H1 (cell line): ENCODE results near the gene AGFG2. TPM values are rescaled to one million over a fixed set of nuclear protein-coding genes. Genes with fewer than 3 reads are reported as not detected.

ENCODE experiments used
- CTCF ChIA-PET: fragments of 300-600 bp; sonication (Branson Sonifier 250); formaldehyde crosslinking; loops from one replicate; lab custom pipeline; 2021; ENCODE audit not compliant: partially characterized antibody; lab: Charles Lee
- POLR2A ChIA-PET: fragments of 300-600 bp; sonication (Branson Sonifier 250); formaldehyde crosslinking; loops from one replicate; lab custom pipeline; 2021; ENCODE audit warnings: inconsistent platforms; ENCODE audit not compliant: partially characterized antibody; lab: Charles Lee
- DNase-seq, 2 experiments: peaks; one replicate each; pipeline versions ENCODE4 v3.0.0 to v3.0.0-alpha.2; 2010 to 2022; ENCODE audit warnings: low spot score in 2 of 2, low read depth in 1 of 2, mixed read lengths in 1 of 2
- FAIRE-seq: peaks from 2 replicates; lab custom pipeline; 2011; peaks lifted over from hg19 to GRCh38; lab: Jason Lieb, UNC
- H2AFZ ChIP-seq: 2 replicates; pipeline ENCODE4 v1.8.1; 2012; ENCODE audit warnings: low read length, inconsistent platforms
- H2AK5ac ChIP-seq: 2 replicates; pipeline ENCODE4 v1.6.1; 2013; ENCODE audit warnings: low read depth, low read length
- H2BK120ac ChIP-seq: replicated peaks from 2 replicates; pipeline ENCODE3; 2013; ENCODE audit warnings: low read depth, low read length, inconsistent platforms
- H2BK12ac ChIP-seq: 2 replicates; pipeline ENCODE4 v1.6.1; 2013; ENCODE audit warnings: low read depth, low read length
- H2BK15ac ChIP-seq: 2 replicates; pipeline ENCODE4 v1.6.1; 2013; ENCODE audit warnings: low read length
- H2BK20ac ChIP-seq: 2 replicates; pipeline ENCODE4 v1.6.1; 2013; ENCODE audit warnings: low read length
- H2BK5ac ChIP-seq: 2 replicates; pipeline ENCODE4 v1.6.1; 2013; ENCODE audit warnings: low read depth, low read length
- H3K14ac ChIP-seq: 2 replicates; pipeline ENCODE4 v1.6.1; 2013; ENCODE audit warnings: inconsistent platforms; ENCODE audit not compliant: insufficient read length
- H3K18ac ChIP-seq: 2 replicates; pipeline ENCODE4 v1.6.1; 2013; ENCODE audit warnings: low read length; ENCODE audit errors: extremely low read depth
- H3K23ac ChIP-seq: 2 replicates; pipeline ENCODE4 v1.6.1; 2013; ENCODE audit warnings: inconsistent platforms; ENCODE audit not compliant: insufficient read length
- H3K23me2 ChIP-seq: 2 replicates; pipeline ENCODE4 v1.6.1; 2013; ENCODE audit warnings: low read depth, low read length
- H3K27ac ChIP-seq: 2 replicates; pipeline ENCODE4 v1.6.1; 2011; ENCODE audit warnings: low read depth, low read length, inconsistent platforms
- H3K27me3 ChIP-seq, 4 experiments: replicated peaks in 1 of 4; 1 replicate in 1 of 4; 2 replicates in 3 of 4; pipeline versions ENCODE4 v1.6.1 to v1.8.1; 2011 to 2013; ENCODE audit warnings: low read length in 3 of 4, mild to moderate bottlenecking in 3 of 4, inconsistent platforms in 2 of 4, mixed read lengths in 2 of 4, moderate library complexity in 1 of 4; ENCODE audit not compliant: control insufficient read depth in 3 of 4, insufficient read depth in 3 of 4; ENCODE audit errors: extremely low read depth in 1 of 4
- H3K36me3 ChIP-seq, 4 experiments: 2 replicates each; pipeline versions ENCODE4 v1.6.1 to v1.8.1; 2011 to 2013; ENCODE audit warnings: mild to moderate bottlenecking in 4 of 4, low read length in 3 of 4, moderate library complexity in 2 of 4, control low read depth in 1 of 4, inconsistent platforms in 1 of 4; ENCODE audit not compliant: insufficient read depth in 4 of 4, control insufficient read depth in 2 of 4
- H3K4ac ChIP-seq: replicated peaks from 2 replicates; pipeline ENCODE3; 2013; ENCODE audit warnings: low read length, low read depth, mixed read lengths, inconsistent platforms; ENCODE audit not compliant: insufficient read length
- H3K4me1 ChIP-seq, 4 experiments: replicated peaks in 1 of 4; 1 replicate in 1 of 4; 2 replicates in 3 of 4; pipeline versions ENCODE4 v1.6.1 to v1.8.1; 2011 to 2013; ENCODE audit warnings: low read length in 3 of 4, inconsistent platforms in 2 of 4, mixed read lengths in 1 of 4; ENCODE audit not compliant: insufficient read depth in 4 of 4, control insufficient read depth in 3 of 4
- H3K4me2 ChIP-seq, 2 experiments: 2 replicates each; pipeline versions ENCODE4 v1.6.1 to v1.8.1; 2011 to 2013; ENCODE audit warnings: low read depth in 2 of 2, low read length in 2 of 2, control low read depth in 1 of 2, inconsistent platforms in 1 of 2, mild to moderate bottlenecking in 1 of 2; ENCODE audit not compliant: insufficient read depth in 1 of 2
- H3K4me3 ChIP-seq, 4 experiments: fragments of 200-600, 300-600 bp in 1 of 4; sonication (generic), shearing (Covaris generic), sonication (Bioruptor Twin) in 1 of 4; 2 replicates each; pipeline versions ENCODE4 v1.5.1 to v1.8.1; 2011 to 2016; ENCODE audit warnings: low read length in 4 of 4, low read depth in 3 of 4, control low read depth in 2 of 4, inconsistent platforms in 2 of 4, mild to moderate bottlenecking in 2 of 4, mixed read lengths in 1 of 4, moderate library complexity in 1 of 4; ENCODE audit not compliant: insufficient read depth in 2 of 4; ENCODE audit errors: extremely low read depth in 1 of 4
- H3K56ac ChIP-seq: replicated peaks from 2 replicates; pipeline ENCODE3; 2013; ENCODE audit warnings: low read depth, mild to moderate bottlenecking, mixed read lengths, low read length, inconsistent platforms; ENCODE audit not compliant: insufficient read length
- H3K79me1 ChIP-seq: 2 replicates; pipeline ENCODE4 v1.6.1; 2013; ENCODE audit warnings: low read depth, low read length, control low read depth
- H3K79me2 ChIP-seq, 2 experiments: 2 replicates each; pipeline versions ENCODE4 v1.6.1 to v1.8.1; 2012 to 2013; ENCODE audit warnings: low read length in 2 of 2, mild to moderate bottlenecking in 2 of 2, inconsistent platforms in 1 of 2; ENCODE audit not compliant: insufficient read depth in 2 of 2, control insufficient read depth in 1 of 2
- H3K9ac ChIP-seq, 4 experiments: replicated peaks in 1 of 4; 1 replicate in 1 of 4; 2 replicates in 3 of 4; pipeline versions ENCODE4 v1.6.1 to v1.8.1; 2011 to 2013; ENCODE audit warnings: low read depth in 3 of 4, low read length in 3 of 4, control low read depth in 2 of 4, mild to moderate bottlenecking in 2 of 4, moderate library complexity in 2 of 4, inconsistent platforms in 1 of 4; ENCODE audit errors: extremely low read depth in 1 of 4
- H3K9me3 ChIP-seq, 2 experiments: 2 replicates each; pipeline versions ENCODE4 v1.6.1 to v1.8.1; 2012 to 2013; ENCODE audit warnings: mild to moderate bottlenecking in 2 of 2, moderate library complexity in 2 of 2, control low read depth in 1 of 2, inconsistent platforms in 1 of 2, low read depth in 1 of 2, low read length in 1 of 2, mixed read lengths in 1 of 2; ENCODE audit not compliant: insufficient read depth in 2 of 2
- H4K20me1 ChIP-seq, 2 experiments: replicated peaks in 1 of 2; 2 replicates each; pipeline versions ENCODE3 to v1.8.1; 2011 to 2013; ENCODE audit warnings: inconsistent platforms in 2 of 2, low read length in 2 of 2, mild to moderate bottlenecking in 1 of 2; ENCODE audit not compliant: insufficient read depth in 2 of 2, control insufficient read depth in 1 of 2
- H4K5ac ChIP-seq: 2 replicates; pipeline ENCODE4 v1.6.1; 2013; ENCODE audit warnings: low read length, low read depth, mixed read lengths, inconsistent platforms; ENCODE audit not compliant: insufficient read length
- H4K8ac ChIP-seq: 2 replicates; pipeline ENCODE4 v1.8.0; 2013; ENCODE audit warnings: mild to moderate bottlenecking, moderate library complexity, low read length, inconsistent platforms; ENCODE audit not compliant: insufficient read depth; ENCODE audit errors: extremely low read depth
- H4K91ac ChIP-seq: replicated peaks from 2 replicates; pipeline ENCODE3; 2013; ENCODE audit warnings: low read length, mixed read lengths, inconsistent platforms; ENCODE audit not compliant: insufficient read length
- POLR2AphosphoS5 ChIP-seq: IDR thresholded peaks from 2 replicates; pipeline ENCODE4 v1.6.1; 2011; ENCODE audit warnings: low read depth, low read length
- SP4 ChIP-seq: IDR thresholded peaks from 2 replicates; pipeline ENCODE4 v1.6.1; 2012; ENCODE audit warnings: low read length, inconsistent platforms
- WGBS, 2 experiments: shearing (Covaris generic) in 1 of 2; methylation state at CpG; one replicate each; pipeline versions ENCODE4 v1.1.6 to v1.1.7; 2013 to 2015; ENCODE audit warnings: low lambda C conversion rate in 2 of 2, mixed read lengths in 2 of 2, inconsistent platforms in 1 of 2, low coverage in 1 of 2, missing lambda C conversion rate in 1 of 2; ENCODE audit not compliant: insufficient replicate concordance in 2 of 2, insufficient coverage in 1 of 2, insufficient read length in 1 of 2; ENCODE audit errors: extremely low coverage in 1 of 2, missing lambda C conversion rate in 1 of 2; 5-methylcytosine and 5-hydroxymethylcytosine counted together
- polyA plus RNA-seq, 7 experiments: library from polyadenylated mRNA; depleted of rRNA in 3 of 7; stranded (reverse) in 5 of 7; unstranded in 2 of 7; fragments of >200 nt in 5 of 7; fragments of 200-250 nt in 2 of 7; gene quantifications; 1 replicate in 5 of 7; 2 replicates in 1 of 7; 4 replicates in 1 of 7; pipeline versions ENCODE4 v1.2.1 to v1.2.3, GENCODE V29; 2011 to 2013; ENCODE audit warnings: missing spikeins in 2 of 7, mixed read lengths in 2 of 7
- total RNA-seq: library from RNA; stranded (reverse); fragmentation: NEBNext Ultra II Directional; extraction: Animal tissue kit (Norgen Biotek cat#: 25700); gene quantifications from 2 replicates; pipeline ENCODE4 v1.2.1, GENCODE V29; 2021

AGFG2 gene
- total and polyA plus RNA-seq, 2 of the 8 experiments (the other 6 are each of a cell fraction or from before 2014, with no cell fraction given), result 7.6 to 11.2 TPM

GRCh38 chr7:100567031-100567730 is 28.2 kb downstream of the AGFG2 start:
- no peak overlapping the region for H2AFZ ChIP-seq
- H2BK20ac ChIP-seq, result no peak overlapping the region
- H2BK15ac ChIP-seq, result peak overlapping the region; percentile 46; the same call in 1 of the 2 replicates
- TF ChIP-seq SP4, result no peak
- peak; percentile 16; the same call in 1 of the 2 replicates for TF ChIP-seq POLR2AphosphoS5
- TF ChIP-seq, all 59 proteins: peak for 1
- DNase-seq, result no peak
- Histone ChIP-seq H2AK5ac (0 out of 2 replicates have a peak overlapping the region, but pooled peaks have one; percentile 82), H3K36me3 (no peaks in the 10 kb centered on the region), H3K27me3 (peaks cover 0 to 4% (median under 1%) of the 10 kb centered on the region in 4 experiments; a peak in 1 of 7 replicates), H3K9me3 (no peaks in the 10 kb centered on the region), H4K8ac (no peak overlapping the region), H3K4me3 (no peak overlapping the region), H3K79me2 (no peaks in the 10 kb centered on the region), H3K79me1 (peaks cover 2% of the 10 kb centered on the region; the same call in 1 of the 2 replicates), H2BK12ac (peak overlapping the region; percentile 60; the same call in 1 of the 2 replicates), H3K14ac (no peak overlapping the region), H3K18ac (peak overlapping the region; percentile 48; the same call in 1 of the 2 replicates), H3K4me1 (peaks cover 0 to 38% (median 25%) of the 10 kb centered on the region in 4 experiments; a peak in 6 of 7 replicates), H2BK5ac (peak overlapping the region; percentile 75; the same call in 1 of the 2 replicates), H3K4me2 (peak overlapping the region in 1 of 2 experiments; percentile 20; a peak in 1 of 4 replicates), H3K9ac (no peak overlapping the region), H4K20me1 (peaks cover 0 to 3% of the 10 kb centered on the region in 2 experiments), H3K23me2 (peaks cover 8% of the 10 kb centered on the region; the same call in 1 of the 2 replicates), H4K5ac (no peak overlapping the region), H2BK120ac (no peak overlapping the region), H3K56ac (no peak overlapping the region), H3K4ac (peak overlapping the region; percentile 44), H4K91ac (peak overlapping the region; percentile 66), H3K23ac (no peak overlapping the region), H3K27ac (no peak overlapping the region)
- ChIA-PET POLR2A (interaction anchor here (0.8 to 2.2 kb wide), 7 partner anchors 9 to 88 kb away, joined by 3 to 7 read pairs (median 4); no protein-coding TSS in a partner anchor), CTCF (interaction anchor here (0.7 to 12.7 kb wide), 10 partner anchors 8 to 199 kb away, joined by 3 to 341 read pairs (median 3); partner anchors contain the start of genes AGFG2, FBXO24 and LRCH4)
- no peak for FAIRE-seq
- WGBS, 2 experiments, result 86% methylated on average over 12 of the region's 12 CpGs; no CpG with 5 or more reads in 1 of the 2 experiments
